C4-2B (cell line): ENCODE data around the gene FAM120B.

Experiments used
- H3K27ac ChIP-seq: fragments of 450-650 bp; 2 replicates; pipeline ENCODE4 v1.5.1; 2017
- CTCF ChIP-seq: fragments of 450-650 bp; conservative IDR thresholded peaks from 2 replicates; pipeline ENCODE4 v1.5.1; 2017; ENCODE audit warnings: mild to moderate bottlenecking
- ZFX ChIP-seq: fragments of 450-650 bp; IDR thresholded peaks from 2 replicates; pipeline ENCODE4 v1.6.1; 2017

The FAM120B gene

GRCh38 chr6:170421921-170422320 lies 115.4 kb downstream of the FAM120B start:
- TF ChIP-seq ZFX (no peak), CTCF (no peak)
- H3K27ac ChIP-seq, result no peak overlapping the region

GRCh38 chr6:170423030-170423429 lies 116.5 kb downstream of the FAM120B start:
- TF ChIP-seq ZFX, result no peak
- TF ChIP-seq CTCF, result no peak
- no peak overlapping the region for H3K27ac ChIP-seq

- H3K27ac ChIP-seq, result no peak overlapping the region
- no peak for TF ChIP-seq CTCF
- TF ChIP-seq ZFX, result no peak
These were observed 117.5 kb downstream of the FAM120B start for GRCh38 chr6:170423814-170424603.

GRCh38 chr6:170424604-170425126 lies 118.1 kb downstream of the FAM120B start:
- H3K27ac ChIP-seq, result no peak overlapping the region
- TF ChIP-seq CTCF (no peak), ZFX (no peak)

GRCh38 chr6:170429450-170429849 lies 122.9 kb downstream of the FAM120B start:
- no peak overlapping the region for H3K27ac ChIP-seq
- no peak for TF ChIP-seq ZFX
- no peak for TF ChIP-seq CTCF

- TF ChIP-seq CTCF (no peak), ZFX (no peak)
These were observed 126.9 kb downstream of the FAM120B start for GRCh38 chr6:170433163-170434116.

More at GRCh38 chr6:170433163-170434116, 126.9 kb downstream of the FAM120B start:
- H3K27ac ChIP-seq, result no peak overlapping the region
